Midbrain (tissue), 1 donor: ENCODE measurements around the gene FAM187B.

Source experiments
- DNase-seq: peaks from one replicate; lab custom pipeline; 2025; lab: John Stamatoyannopoulos, UW

The FAM187B gene

GRCh38 chr19:35228177-35228930 is at the start of gene FAM187B:
Gene FAM187B, minus strand, starts transcription at chr19:35228739. Its CDS starts 59 bp downstream, at chr19:35228680.
- peak; percentile 11 for DNase-seq

- DNase-seq: no peak
Measured at GRCh38 chr19:35276706-35277281, 48.3 kb upstream of the FAM187B start.

- DNase-seq: no peak
Measured at GRCh38 chr19:35274323-35274722, 45.8 kb upstream of the FAM187B start.

- no peak for DNase-seq
Measured at GRCh38 chr19:35273686-35274259, 45.2 kb upstream of the FAM187B start.

- DNase-seq: no peak
Measured at GRCh38 chr19:35272954-35273649, 44.6 kb upstream of the FAM187B start.

- DNase-seq: no peak
Measured at GRCh38 chr19:35272122-35272719, 43.7 kb upstream of the FAM187B start.

GRCh38 chr19:35271546-35271945 is 43.0 kb upstream of the FAM187B start:
- no peak for DNase-seq

GRCh38 chr19:35270381-35270811 is 41.9 kb upstream of the FAM187B start:
- no peak for DNase-seq

GRCh38 chr19:35269438-35270117 is 41.0 kb upstream of the FAM187B start:
- DNase-seq: peak; percentile 71

- DNase-seq: peak; percentile 72
Measured at GRCh38 chr19:35268536-35269437, 40.2 kb upstream of the FAM187B start, which contains the start of gene USF2. Gene USF2, plus strand, starts transcription at chr19:35268962. Its CDS starts 140 bp downstream, at chr19:35269102.

GRCh38 chr19:35267818-35268535 is 39.4 kb upstream of the FAM187B start:
- peak; percentile 71 for DNase-seq

GRCh38 chr19:35267353-35267817 is 38.8 kb upstream of the FAM187B start:
- peak; percentile 47 for DNase-seq

GRCh38 chr19:35266520-35267352 is 38.2 kb upstream of the FAM187B start:
- no peak for DNase-seq

GRCh38 chr19:35265900-35266519 is 37.5 kb upstream of the FAM187B start:
- DNase-seq: no peak

GRCh38 chr19:35265126-35265899 is 36.8 kb upstream of the FAM187B start:
- DNase-seq: no peak

- DNase-seq: no peak
Measured at GRCh38 chr19:35264268-35265125, 36.0 kb upstream of the FAM187B start.
